SIG-M5 treated with dmso at 0.1 percent for 504 hours (cell line): ENCODE data around the gene ADAMTS14.
"Not testable (repeated sequence)": the region's sequence is repeated elsewhere in the genome, so short reads cannot be mapped to it uniquely, and the experiment has no call there.

Experiments
- DNase-seq: peaks from one replicate; lab custom pipeline; 2025; ENCODE audit not compliant: unreplicated experiment; lab: John Stamatoyannopoulos, UW

Gene ADAMTS14

DNA sequence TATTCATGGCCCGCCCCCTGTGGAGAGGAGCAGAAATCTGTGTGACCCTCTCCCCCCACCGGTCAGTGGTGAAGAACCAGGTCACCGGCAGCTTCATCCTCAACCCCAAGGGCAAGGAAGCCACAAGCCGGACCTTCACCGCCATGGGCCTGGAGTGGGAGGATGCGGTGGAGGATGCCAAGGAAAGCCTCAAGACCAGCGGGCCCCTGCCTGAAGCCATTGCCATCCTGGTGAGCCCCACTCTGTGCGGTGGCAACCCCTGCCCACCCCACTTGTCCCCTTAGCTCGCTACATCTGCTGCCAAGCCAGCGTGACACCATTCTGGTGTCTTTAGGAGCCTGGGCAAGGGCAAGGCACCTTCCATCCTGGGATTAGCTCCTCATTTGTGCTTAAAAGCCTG is 77.5 kb downstream of the ADAMTS14 start:
- no peak for DNase-seq

- DNase-seq, result no peak
Observed at GRCh38 chr10:70750156-70750703, 77.9 kb downstream of the ADAMTS14 start.

DNA sequence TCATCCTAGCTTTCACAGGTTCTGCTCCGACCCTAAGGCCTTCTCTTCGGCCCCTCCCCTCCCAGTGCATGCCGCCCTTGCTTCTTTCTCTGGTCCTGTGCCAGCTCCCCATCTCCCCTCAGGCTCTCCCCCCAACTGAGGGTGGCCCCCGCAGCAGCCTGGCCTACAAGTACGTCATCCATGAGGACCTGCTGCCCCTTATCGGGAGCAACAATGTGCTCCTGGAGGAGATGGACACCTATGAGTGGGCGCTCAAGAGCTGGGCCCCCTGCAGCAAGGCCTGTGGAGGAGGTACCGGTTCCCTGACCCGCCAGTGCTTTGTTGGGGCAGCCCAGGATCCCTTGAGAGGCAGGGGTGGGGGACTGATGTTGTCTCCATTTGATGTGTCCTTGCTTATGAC is 79.0 kb downstream of the ADAMTS14 start:
- DNase-seq, result no peak

GRCh38 chr10:70751991-70752390 is 79.7 kb downstream of the ADAMTS14 start:
- DNase-seq, result no peak

- no peak for DNase-seq
Observed at GRCh38 chr10:70752571-70752970, 80.3 kb downstream of the ADAMTS14 start.

DNA sequence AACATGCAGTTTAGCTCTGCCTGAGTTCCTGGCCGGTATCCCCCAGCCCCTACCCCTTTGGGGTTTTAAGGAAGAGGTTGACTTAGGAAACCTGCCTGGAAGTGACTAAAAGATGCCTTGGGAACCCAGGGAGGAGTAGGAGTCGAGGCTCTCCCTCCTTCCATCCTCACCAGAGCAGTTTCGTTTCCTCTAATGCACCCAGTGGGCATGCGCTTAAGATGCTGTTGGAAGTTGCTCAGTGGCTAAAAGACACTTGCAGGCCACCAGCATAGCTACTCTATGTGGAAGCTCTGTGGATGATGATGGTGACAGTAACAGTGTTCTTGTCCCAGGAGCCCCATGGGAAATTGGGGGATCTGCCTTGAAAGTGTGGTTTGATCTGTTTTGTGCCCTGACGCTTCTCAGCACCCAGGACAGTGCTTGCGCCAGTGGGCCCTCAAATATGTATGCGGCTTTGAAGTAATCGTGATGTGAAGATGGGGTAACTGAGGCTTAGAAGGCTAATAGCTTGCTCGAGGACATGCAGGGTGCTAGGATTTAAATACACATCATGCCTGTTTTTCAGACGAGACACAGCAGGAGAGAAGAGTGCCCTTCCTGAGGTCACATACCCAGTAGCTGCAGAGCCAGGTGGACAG is 80.8 kb downstream of the ADAMTS14 start:
- peak; percentile 59 for DNase-seq

GRCh38 chr10:70753841-70754621 is 81.7 kb downstream of the ADAMTS14 start:
- DNase-seq, result no peak

DNA sequence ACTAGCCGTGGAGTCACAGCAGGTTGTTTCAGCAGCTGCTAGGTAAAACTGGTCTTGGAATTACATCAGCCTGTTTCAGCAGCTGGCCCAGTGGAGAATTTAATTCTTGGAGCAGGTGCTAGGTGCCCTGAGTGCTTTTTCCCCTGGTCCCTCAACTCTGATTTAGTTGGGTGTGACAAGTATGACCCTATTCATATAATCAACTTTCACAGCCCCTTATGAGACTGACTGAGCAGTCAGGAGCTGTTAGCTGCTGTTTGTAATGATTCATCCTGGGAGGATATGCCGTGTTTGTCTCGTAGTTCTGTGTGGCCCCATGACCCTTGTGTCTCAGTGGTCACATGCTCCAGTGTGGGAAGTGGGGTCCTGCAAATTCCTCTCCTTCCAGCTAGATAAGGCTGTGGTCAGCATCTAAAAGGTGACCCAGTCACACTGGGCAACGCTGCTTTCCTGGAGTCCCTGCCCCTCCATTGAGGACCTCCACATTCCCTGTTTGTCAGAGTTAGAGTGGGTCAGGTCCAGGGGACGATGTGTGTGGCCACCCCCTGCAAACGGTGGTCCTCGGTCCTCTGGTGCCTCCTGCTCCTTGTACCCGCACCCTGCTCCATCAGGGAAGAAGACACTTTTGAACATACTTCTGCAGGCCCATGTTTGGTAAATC is 84.5 kb downstream of the ADAMTS14 start:
- no peak for DNase-seq

- DNase-seq, result no peak
Observed at GRCh38 chr10:70757856-70758255, 85.5 kb downstream of the ADAMTS14 start.

- DNase-seq, result peak; percentile 54
Observed at GRCh38 chr10:70758757-70759514, 86.6 kb downstream of the ADAMTS14 start.

GRCh38 chr10:70759781-70760180 is 87.5 kb downstream of the ADAMTS14 start:
- peak; percentile 75 for DNase-seq

DNA sequence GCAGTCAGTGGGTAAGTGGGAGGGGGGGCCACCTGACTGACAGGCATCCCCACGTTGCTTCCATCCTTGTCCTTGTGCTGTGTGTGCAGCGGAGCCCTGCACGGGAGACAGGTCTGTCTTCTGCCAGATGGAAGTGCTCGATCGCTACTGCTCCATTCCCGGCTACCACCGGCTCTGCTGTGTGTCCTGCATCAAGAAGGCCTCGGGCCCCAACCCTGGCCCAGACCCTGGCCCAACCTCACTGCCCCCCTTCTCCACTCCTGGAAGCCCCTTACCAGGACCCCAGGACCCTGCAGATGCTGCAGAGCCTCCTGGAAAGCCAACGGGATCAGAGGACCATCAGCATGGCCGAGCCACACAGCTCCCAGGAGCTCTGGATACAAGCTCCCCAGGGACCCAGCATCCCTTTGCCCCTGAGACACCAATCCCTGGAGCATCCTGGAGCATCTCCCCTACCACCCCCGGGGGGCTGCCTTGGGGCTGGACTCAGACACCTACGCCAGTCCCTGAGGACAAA is 88.0 kb downstream of the ADAMTS14 start:
- DNase-seq, result no peak

GRCh38 chr10:70761031-70761601 is 88.8 kb downstream of the ADAMTS14 start:
- no peak for DNase-seq

GRCh38 chr10:70761727-70762350 is 89.5 kb downstream of the ADAMTS14 start:
- DNase-seq, result no peak

DNA sequence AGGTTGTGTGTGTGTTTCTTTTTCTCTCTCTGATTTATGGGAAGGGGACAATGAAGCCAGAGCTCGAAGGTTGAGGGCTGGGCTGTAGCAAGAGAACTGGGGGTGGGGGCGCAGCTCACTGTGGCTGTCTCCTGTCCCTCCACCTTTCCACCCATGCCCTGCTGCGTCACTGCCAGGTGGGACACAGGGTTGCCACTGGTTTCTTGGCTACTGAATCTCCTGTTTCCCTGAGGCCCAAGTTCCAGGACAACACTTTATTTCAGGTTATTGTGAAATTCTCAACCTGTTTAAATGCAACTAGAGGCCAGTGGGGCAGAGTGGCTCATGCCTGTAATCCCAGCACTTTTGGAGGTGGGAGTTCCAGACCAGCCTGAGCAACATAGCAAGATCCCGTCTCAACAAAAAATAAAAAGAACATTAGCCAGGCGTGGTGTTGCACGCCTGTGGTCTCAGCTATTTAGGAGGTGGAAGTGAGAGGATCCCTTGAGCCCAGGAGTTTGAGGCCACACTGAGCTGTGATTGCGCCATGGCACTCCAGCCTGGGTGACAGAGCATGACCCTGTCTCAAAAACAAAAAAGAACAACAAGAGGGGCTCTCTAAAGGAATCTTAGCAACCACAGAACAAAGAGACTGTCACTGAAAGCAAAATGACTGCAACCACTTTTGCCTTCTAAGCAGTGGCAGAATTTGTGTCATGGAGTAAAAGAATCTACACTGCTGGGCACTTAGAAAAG is 90.3 kb downstream of the ADAMTS14 start:
- DNase-seq, result peak; percentile 9

- no peak for DNase-seq
Observed at GRCh38 chr10:70763567-70763966, 91.3 kb downstream of the ADAMTS14 start.

DNA sequence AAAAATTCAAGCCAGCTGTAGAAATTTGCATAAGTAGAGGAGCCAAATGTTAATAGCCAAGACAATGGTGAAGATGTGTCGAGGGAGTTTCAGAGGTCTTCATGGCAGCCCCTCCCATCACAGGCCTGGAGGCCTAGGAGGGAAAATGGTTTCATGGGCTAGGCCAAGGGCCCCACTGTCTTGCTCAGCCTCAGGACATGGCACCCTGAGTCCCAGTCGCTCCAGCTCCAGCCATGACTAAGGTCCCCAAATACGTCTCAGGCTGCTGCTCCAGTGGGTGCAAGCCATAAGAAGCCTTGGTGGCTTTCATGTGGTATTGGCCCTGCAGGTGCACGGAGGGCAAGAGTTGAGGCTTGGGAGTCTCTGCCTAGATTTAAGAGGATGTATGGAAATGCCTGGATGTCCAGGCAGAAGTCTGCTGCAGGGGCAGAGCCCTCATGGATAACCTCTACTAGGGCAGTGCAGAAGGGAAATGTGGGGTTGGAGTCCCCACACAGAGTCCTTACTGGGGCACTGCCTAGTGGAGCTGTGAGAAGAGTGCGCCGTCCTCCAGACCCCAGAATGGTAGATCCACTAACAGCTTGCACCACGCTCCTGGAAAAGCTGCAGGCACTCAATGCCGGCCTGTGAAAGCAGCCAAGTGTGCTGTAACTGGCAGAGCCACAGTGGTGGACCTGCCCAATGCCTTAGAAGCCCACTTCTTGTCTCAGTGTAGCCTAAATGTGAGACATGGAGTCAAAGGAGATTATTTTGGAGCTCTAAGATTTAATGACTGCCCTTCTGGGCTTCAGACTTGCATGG is 93.7 kb downstream of the ADAMTS14 start:
- no peak for DNase-seq

- DNase-seq, result not testable (repeated sequence)
Observed at GRCh38 chr10:70768026-70768685, 95.8 kb downstream of the ADAMTS14 start.
